ENCODE measurements around the gene LURAP1L. TPM values are rescaled to one million over a fixed set of nuclear protein-coding genes. Genes with fewer than 3 reads are reported as not detected.

LURAP1L gene
- total and polyA plus RNA-seq, 9 of the 15 experiments (the other 6 are each of a cell fraction or from before 2014, with no cell fraction given): 0.06 to 0.28 (median 0.07) TPM; not detected in 4

DNA sequence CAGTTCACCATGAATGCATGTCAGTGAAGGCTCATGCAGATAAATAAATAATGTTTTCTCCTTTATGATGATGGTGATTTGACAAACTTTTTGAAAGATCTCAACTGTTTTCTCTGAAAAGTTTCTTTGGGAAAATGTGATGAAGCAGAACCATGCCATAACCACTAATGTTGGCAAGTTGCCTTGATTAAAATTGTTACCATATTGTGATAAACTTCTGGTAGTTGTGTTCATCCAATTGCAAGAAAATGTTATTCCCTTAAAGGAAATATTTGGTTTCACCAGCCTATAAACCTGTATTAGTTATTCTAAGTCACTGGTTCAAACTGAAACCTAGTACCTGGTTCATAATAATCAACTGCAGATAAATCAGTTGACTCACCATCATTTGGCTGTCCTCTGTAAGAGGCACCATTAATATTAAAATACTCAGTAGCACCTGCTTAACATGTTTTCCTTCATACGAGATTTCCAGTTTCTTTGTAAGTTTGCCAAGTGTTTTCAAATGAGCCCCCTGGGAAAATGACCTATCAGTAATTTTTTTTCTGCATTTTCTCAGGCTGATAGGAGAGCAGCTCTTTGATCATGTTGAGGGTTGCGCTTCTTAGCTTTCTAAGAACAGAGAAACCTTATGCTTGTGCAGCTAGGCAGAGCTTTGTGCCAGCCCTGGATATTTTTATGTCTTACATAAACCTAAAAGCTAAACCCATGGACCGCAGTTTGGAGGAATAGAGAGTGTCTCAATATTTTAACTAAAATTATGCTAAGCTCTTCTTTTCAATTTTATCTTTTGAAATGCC lies 88.0 kb downstream of the LURAP1L start (continued):
- TF ChIP-seq ZBTB7A (IDR thresholded peaks at IDR 0.05; ENCODE audit: borderline replicate concordance, control insufficient read depth, low read depth, low read length) (no peak), ESRRA (IDR thresholded peaks at IDR 0.05; ENCODE audit: borderline replicate concordance, low read depth) (no peak), TCFL5 (CRISPR knock-in tag; conservative IDR thresholded peaks at IDR 0.05) (no peak)
- TF ChIP-seq, protein P1, sequence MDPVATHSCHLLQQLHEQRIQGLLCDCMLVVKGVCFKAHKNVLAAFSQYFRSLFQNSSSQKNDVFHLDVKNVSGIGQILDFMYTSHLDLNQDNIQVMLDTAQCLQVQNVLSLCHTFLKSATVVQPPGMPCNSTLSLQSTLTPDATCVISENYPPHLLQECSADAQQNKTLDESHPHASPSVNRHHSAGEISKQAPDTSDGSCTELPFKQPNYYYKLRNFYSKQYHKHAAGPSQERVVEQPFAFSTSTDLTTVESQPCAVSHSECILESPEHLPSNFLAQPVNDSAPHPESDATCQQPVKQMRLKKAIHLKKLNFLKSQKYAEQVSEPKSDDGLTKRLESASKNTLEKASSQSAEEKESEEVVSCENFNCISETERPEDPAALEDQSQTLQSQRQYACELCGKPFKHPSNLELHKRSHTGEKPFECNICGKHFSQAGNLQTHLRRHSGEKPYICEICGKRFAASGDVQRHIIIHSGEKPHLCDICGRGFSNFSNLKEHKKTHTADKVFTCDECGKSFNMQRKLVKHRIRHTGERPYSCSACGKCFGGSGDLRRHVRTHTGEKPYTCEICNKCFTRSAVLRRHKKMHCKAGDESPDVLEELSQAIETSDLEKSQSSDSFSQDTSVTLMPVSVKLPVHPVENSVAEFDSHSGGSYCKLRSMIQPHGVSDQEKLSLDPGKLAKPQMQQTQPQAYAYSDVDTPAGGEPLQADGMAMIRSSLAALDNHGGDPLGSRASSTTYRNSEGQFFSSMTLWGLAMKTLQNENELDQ (CRISPR knock-in tag; IDR thresholded peaks at IDR 0.05; ENCODE audit: borderline replicate concordance): no peak

DNA sequence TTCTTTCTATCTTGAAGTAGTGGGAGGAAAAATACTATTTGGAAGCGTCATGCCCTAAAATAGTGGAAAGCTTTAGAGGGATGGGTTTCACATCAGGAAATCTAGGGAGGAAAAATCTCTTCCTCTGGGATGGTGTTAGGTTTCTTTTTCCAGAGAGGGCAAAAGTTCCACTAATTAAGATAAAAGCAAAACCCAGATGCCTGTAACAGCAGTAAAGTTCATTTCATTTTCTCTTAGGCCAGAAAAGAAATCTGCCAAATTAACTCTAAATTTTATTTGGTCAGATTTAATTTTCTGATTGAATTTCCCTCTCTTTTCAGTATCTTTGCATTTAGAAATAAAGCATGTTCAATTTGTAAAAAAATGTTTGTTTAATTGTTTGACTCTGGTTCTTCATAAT lies 88.8 kb downstream of the LURAP1L start:
- Histone ChIP-seq H3K9me3 (replicated peaks; ENCODE audit: control insufficient read depth, insufficient read depth, low read depth, low read length) (no peaks in the 10 kb centered on the region), H3K4me1 (replicated peaks in 1 of 2; ENCODE audit: control insufficient read depth in 2 of 2, insufficient read depth in 2 of 2, low read length in 2 of 2) (no peaks in the 10 kb centered on the region), H3K36me3 (ENCODE audit: control insufficient read depth, insufficient read depth, low read length) (no peaks in the 10 kb centered on the region), H2AFZ (ENCODE audit: low read depth, low read length) (no peak overlapping the region), H3K27ac (ENCODE audit: extremely low read depth, low read depth, low read length) (no peak overlapping the region), H3K4me2 (ENCODE audit: insufficient read depth, low read length) (no peak overlapping the region), H3K9me1 (ENCODE audit: control insufficient read depth, insufficient read depth, low read length) (no peaks in the 10 kb centered on the region), H4K20me1 (replicated peaks; ENCODE audit: control insufficient read depth, insufficient read depth, low read length) (no peaks in the 10 kb centered on the region), H3K4me3 (no peak overlapping the region), H3K79me2 (ENCODE audit: control insufficient read depth, insufficient read depth, low read length) (no peaks in the 10 kb centered on the region), H3K9ac (ENCODE audit: insufficient read depth in 1 of 2, low read depth in 2 of 2, low read length in 2 of 2) (no peak overlapping the region), H3K27me3 (ENCODE audit: control insufficient read depth in 2 of 2, insufficient read depth in 2 of 2, low read length in 2 of 2) (no peaks in the 10 kb centered on the region)
- no TSS peak for BruUV-seq (replicated peaks)
- WGBS (ENCODE audit: insufficient coverage, low coverage, missing lambda C conversion rate): 0% methylated on average over 1 of the region's 1 CpG
- ATAC-seq (no peak), FAIRE-seq (no peak), DNase-seq (ENCODE audit: extremely low read depth in 1 of 4, low spot score in 3 of 4) (no peak)
- ChIA-PET POLR2A (no interaction called here), CTCF (ENCODE audit: low intra/inter-chr PET ratio) (no interaction called here)
- in situ Hi-C loops (cut with MboI): no loop called here
- intact Hi-C loops (cut with micrococcal nuclease): no loop called here
- TF ChIP-seq TEAD4 (IDR thresholded peaks at IDR 0.05; ENCODE audit: low read length) (no peak), TEAD4 (CRISPR knock-in tag; IDR thresholded peaks at IDR 0.05; ENCODE audit: borderline replicate concordance) (no peak), ZNF507 (tag; conservative IDR thresholded peaks at IDR 0.05) (no peak), HDAC2 (IDR thresholded peaks at IDR 0.05) (no peak), MTA1 (IDR thresholded peaks at IDR 0.05; ENCODE audit: borderline replicate concordance) (no peak), MCM2 (IDR thresholded peaks at IDR 0.05; ENCODE audit: low read depth) (no peak)
- TF ChIP-seq, protein P2, sequence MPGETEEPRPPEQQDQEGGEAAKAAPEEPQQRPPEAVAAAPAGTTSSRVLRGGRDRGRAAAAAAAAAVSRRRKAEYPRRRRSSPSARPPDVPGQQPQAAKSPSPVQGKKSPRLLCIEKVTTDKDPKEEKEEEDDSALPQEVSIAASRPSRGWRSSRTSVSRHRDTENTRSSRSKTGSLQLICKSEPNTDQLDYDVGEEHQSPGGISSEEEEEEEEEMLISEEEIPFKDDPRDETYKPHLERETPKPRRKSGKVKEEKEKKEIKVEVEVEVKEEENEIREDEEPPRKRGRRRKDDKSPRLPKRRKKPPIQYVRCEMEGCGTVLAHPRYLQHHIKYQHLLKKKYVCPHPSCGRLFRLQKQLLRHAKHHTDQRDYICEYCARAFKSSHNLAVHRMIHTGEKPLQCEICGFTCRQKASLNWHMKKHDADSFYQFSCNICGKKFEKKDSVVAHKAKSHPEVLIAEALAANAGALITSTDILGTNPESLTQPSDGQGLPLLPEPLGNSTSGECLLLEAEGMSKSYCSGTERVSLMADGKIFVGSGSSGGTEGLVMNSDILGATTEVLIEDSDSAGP (CRISPR knock-in tag; IDR thresholded peaks at IDR 0.05): no peak
- TF ChIP-seq, protein P3, sequence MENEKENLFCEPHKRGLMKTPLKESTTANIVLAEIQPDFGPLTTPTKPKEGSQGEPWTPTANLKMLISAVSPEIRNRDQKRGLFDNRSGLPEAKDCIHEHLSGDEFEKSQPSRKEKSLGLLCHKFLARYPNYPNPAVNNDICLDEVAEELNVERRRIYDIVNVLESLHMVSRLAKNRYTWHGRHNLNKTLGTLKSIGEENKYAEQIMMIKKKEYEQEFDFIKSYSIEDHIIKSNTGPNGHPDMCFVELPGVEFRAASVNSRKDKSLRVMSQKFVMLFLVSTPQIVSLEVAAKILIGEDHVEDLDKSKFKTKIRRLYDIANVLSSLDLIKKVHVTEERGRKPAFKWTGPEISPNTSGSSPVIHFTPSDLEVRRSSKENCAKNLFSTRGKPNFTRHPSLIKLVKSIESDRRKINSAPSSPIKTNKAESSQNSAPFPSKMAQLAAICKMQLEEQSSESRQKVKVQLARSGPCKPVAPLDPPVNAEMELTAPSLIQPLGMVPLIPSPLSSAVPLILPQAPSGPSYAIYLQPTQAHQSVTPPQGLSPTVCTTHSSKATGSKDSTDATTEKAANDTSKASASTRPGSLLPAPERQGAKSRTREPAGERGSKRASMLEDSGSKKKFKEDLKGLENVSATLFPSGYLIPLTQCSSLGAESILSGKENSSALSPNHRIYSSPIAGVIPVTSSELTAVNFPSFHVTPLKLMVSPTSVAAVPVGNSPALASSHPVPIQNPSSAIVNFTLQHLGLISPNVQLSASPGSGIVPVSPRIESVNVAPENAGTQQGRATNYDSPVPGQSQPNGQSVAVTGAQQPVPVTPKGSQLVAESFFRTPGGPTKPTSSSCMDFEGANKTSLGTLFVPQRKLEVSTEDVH (IDR thresholded peaks at IDR 0.05; ENCODE audit: low read depth, partially characterized antibody): no peak
- TF ChIP-seq, protein P4, sequence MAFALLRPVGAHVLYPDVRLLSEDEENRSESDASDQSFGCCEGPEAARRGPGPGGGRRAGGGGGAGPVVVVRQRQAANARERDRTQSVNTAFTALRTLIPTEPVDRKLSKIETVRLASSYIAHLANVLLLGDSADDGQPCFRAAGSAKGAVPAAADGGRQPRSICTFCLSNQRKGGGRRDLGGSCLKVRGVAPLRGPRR (CRISPR knock-in tag; IDR thresholded peaks at IDR 0.05): no peak
